22Rv1 (cell line): ENCODE measurements around the gene S100A6.

Experiments used
- CTCF ChIP-seq: fragments of 450-650 bp; IDR thresholded peaks from 2 replicates; pipeline ENCODE4 v1.5.1; 2017; ENCODE audit warnings: mild to moderate bottlenecking
- ZFX ChIP-seq: fragments of 450-650 bp; IDR thresholded peaks from 2 replicates; pipeline ENCODE4 v1.6.1; 2017; ENCODE audit warnings: antibody characterized with exemption, borderline replicate concordance

- TF ChIP-seq CTCF (no peak), ZFX (no peak)
These were observed 9.7 kb downstream of the S100A6 start for GRCh38 chr1:153526132-153526543.
